A549 treated with CpdA at 1 μM for 4 hours (cell line): Measurements from ENCODE around the gene SFRP5. TPM values are rescaled to one million over a fixed set of nuclear protein-coding genes. Genes with fewer than 3 reads are reported as not detected.

Experiments
- total RNA-seq: library from RNA; stranded (reverse); fragments of 200-300 nt; extraction: Qiagen RNA extraction; gene quantifications from 5 replicates; pipeline ENCODE4 v1.2.3, GENCODE V29; 2022; ENCODE audit warnings: low read depth

SFRP5 gene
- 1.2 to 3.0 TPM (median 2.4 TPM) in 5 replicates for total RNA-seq

GRCh38 chr10:97771913-97772823 is at the start of gene SFRP5:
TSS of gene SFRP5 (minus strand) at chr10:97771999. CDS start at chr10:97771833, 166 bp downstream.

GRCh38 chr10:97736902-97737769 is 34.7 kb downstream of the SFRP5 start, which contains the start of gene ZFYVE27:
TSS of gene ZFYVE27 (plus strand) at chr10:97737128. CDS start at chr10:97738478, 1,350 bp downstream.

Other genes starting within 250 kb of the SFRP5 start
- 2.5 to 4.8 TPM (median 4.0 TPM) in 5 replicates for gene ANKRD2, start 199.2 kb downstream of the SFRP5 start, total RNA-seq
- gene HOGA1, start 187.6 kb downstream of the SFRP5 start, total RNA-seq: 0.81 to 2.0 TPM (median 1.3 TPM) in 5 replicates
- gene C10orf62, start 182.3 kb downstream of the SFRP5 start, total RNA-seq: 0.12 TPM in 1 of 5 replicates, not detected in the others
- gene MORN4, start 138.5 kb downstream of the SFRP5 start, total RNA-seq: 3.7 to 9.1 TPM (median 7.8 TPM) in 5 replicates
- gene PI4K2A, start 131.3 kb downstream of the SFRP5 start, total RNA-seq: 25.8 to 31.9 TPM (median 30.9 TPM) in 5 replicates
- 62.7 to 115 TPM (median 89.2 TPM) in 5 replicates for gene AVPI1, start 84.8 kb downstream of the SFRP5 start, total RNA-seq
- gene MARVELD1, start 58.3 kb downstream of the SFRP5 start, total RNA-seq: 34.9 to 44.0 TPM (median 37.7 TPM) in 5 replicates
- gene ZFYVE27, start 34.9 kb downstream of the SFRP5 start, total RNA-seq: 20.9 to 25.1 TPM (median 23.4 TPM) in 5 replicates
- gene GOLGA7B, start 77.8 kb upstream of the SFRP5 start, total RNA-seq: 3.6 to 6.0 TPM (median 4.7 TPM) in 5 replicates